ENCODE data around the gene SNTN.

Gene SNTN

DNA sequence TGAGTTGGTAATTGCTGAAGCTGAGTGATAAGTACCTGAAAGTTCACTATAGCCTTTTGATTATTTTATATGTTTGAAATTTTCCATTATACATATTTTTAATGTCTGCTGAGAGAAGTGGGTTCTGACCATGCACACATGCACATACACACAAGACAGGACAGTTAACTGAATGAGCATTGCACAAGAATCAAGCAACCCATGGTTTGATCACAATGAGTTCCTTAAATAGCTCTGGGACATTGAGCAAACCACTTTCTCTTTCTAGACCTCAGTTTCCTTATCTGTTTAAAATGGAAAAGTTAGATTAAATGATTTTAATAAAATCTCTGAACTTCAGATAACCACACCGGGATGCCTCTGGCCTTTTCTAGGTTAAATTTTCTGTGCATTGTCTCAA, 26.7 kb downstream of the SNTN start:
- Histone ChIP-seq H3K27me3 (ENCODE audit: control insufficient read depth, insufficient read depth, low read length) (no peaks in the 10 kb centered on the region), H3K9ac (ENCODE audit: low read depth, low read length) (no peak overlapping the region), H3K36me3 (ENCODE audit: control insufficient read depth, insufficient read depth, low read length) (no peaks in the 10 kb centered on the region), H3K9me3 (ENCODE audit: control insufficient read depth, insufficient read depth, low read length) (no peaks in the 10 kb centered on the region), H3K4me3 (ENCODE audit: low read depth, low read length) (no peak overlapping the region), H3K4me1 (ENCODE audit: control insufficient read depth, insufficient read depth, low read length) (no peaks in the 10 kb centered on the region)

DNA sequence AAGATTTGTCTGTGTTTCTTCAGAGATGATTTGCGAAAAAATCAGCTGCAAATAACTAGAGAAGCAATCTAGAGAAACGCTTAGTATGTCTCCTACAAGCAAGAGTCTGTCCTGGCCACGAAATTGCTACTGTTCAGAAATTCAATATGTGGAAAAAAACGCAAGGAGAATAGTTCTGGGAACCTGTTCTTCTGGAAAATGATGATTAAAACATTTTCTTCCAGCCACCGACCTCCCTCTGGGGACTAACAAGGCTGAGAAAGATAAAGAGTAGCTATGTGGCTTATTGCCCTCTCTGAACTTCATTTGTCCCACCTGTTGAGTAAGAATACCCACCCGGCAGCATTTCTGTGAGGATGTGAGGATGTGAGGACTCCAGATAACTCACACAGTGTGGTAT, 31.6 kb downstream of the SNTN start:
- no peak overlapping the region for H3K4me3 ChIP-seq (ENCODE audit: low read depth, low read length)
- no peak overlapping the region for H3K9ac ChIP-seq (ENCODE audit: low read depth, low read length)
- H3K27me3 ChIP-seq (ENCODE audit: control insufficient read depth, insufficient read depth, low read length) = no peaks in the 10 kb centered on the region
- no peaks in the 10 kb centered on the region for H3K4me1 ChIP-seq (ENCODE audit: control insufficient read depth, insufficient read depth, low read length)
- no peaks in the 10 kb centered on the region for H3K36me3 ChIP-seq (ENCODE audit: control insufficient read depth, insufficient read depth, low read length)
- H3K9me3 ChIP-seq (ENCODE audit: control insufficient read depth, insufficient read depth, low read length) = no peaks in the 10 kb centered on the region

DNA sequence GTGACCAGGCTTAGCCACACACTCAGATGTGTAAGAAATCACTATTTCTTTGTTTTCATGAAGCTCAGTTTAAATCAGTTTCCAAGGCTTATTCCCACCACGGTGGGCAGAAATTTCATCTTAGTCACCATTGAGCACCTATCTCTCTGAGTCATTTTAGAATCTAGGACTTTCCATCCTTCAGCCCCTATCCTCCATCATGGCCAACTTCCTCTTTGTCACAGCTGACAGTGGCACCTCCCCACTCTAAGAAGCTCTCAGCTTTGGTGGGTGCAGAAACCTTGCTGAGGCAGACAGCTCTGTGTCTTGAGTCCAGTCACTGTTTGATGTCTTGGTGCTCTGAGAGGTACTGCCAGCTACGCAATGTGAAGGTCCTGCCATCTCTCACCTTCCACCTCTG, 32.9 kb downstream of the SNTN start:
- no peaks in the 10 kb centered on the region for H3K27me3 ChIP-seq (ENCODE audit: control insufficient read depth, insufficient read depth, low read length)
- H3K9ac ChIP-seq (ENCODE audit: low read depth, low read length) = no peak overlapping the region
- H3K4me3 ChIP-seq (ENCODE audit: low read depth, low read length) = no peak overlapping the region

DNA sequence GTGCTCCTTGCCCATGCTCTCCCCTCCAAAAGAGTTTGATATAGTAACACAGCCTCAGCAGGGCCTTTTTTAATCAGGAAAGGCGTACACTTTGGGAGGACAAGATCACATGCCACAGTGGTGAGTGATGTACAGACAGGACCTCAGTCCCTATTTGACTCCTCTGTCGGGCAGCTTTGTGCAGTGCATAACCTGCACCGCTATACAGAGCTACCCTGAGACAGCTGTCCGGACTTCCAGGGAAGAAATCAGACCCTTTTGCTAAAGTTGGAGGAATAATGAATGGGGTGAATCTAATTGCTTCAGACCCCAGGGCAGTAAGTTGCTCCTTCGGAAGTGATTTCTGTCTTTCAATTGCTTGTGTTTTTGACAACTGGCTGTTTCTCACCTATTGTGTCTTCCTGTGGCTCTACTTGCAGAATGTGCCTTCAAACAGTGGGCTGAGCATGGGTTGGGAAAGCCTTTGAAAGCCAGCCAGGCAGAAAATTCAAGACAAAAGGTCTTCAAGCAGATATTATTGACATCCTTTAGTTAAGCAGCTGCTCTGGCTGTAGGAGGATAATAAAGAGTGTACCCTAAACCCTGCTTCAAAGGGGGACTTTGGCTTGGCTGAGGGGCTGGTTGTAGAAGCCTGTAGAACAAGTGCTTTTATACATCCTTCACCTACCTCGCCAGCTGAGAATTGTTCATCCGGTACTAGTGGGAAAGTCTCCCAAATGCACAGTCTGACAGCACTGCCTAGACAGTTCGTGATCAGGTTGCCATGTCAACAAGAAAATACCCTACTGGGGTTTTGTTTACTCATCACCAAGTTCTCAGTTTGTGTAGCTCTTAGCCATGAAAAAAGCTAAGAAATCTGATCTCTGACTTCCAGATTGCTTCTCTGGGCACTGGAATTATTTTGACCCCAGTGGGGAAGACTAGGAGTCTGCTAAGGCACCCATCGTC, 35.1 kb downstream of the SNTN start:
- no peaks in the 10 kb centered on the region for H3K4me1 ChIP-seq (ENCODE audit: control insufficient read depth, insufficient read depth, low read length)
- H3K27me3 ChIP-seq (ENCODE audit: control insufficient read depth, insufficient read depth, low read length) = no peaks in the 10 kb centered on the region
- H3K36me3 ChIP-seq (ENCODE audit: control insufficient read depth, insufficient read depth, low read length) = no peaks in the 10 kb centered on the region
- H3K4me3 ChIP-seq (ENCODE audit: low read depth, low read length) = no peak overlapping the region
- no peak overlapping the region for H3K9ac ChIP-seq (ENCODE audit: low read depth, low read length)
- H3K9me3 ChIP-seq (ENCODE audit: control insufficient read depth, insufficient read depth, low read length) = no peaks in the 10 kb centered on the region

More for the DNA sequence above, 32.9 kb downstream of the SNTN start:
- no peaks in the 10 kb centered on the region for H3K4me1 ChIP-seq (ENCODE audit: control insufficient read depth, insufficient read depth, low read length)
- no peaks in the 10 kb centered on the region for H3K36me3 ChIP-seq (ENCODE audit: control insufficient read depth, insufficient read depth, low read length)
- no peaks in the 10 kb centered on the region for H3K9me3 ChIP-seq (ENCODE audit: control insufficient read depth, insufficient read depth, low read length)

DNA sequence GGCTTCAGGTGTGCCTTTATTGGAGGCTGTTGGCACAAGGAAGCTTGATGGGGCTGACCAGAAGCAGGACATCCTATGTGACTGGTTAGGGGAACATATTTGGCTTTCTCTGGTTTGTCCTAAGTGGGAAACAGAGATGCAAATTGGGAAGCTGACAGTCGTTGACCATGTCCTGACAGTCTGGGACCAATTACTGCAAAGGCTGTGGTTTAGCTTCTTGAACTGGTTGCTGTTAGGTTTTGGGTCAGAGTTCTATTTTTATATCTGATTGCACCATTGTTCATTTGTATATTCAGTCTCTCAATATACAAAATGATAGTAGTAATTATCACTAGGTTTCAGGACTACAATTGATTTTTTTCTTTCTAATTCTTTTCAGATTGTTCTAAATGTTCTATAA, 36.8 kb downstream of the SNTN start:
- H3K36me3 ChIP-seq (ENCODE audit: control insufficient read depth, insufficient read depth, low read length) = no peaks in the 10 kb centered on the region
- H3K9ac ChIP-seq (ENCODE audit: low read depth, low read length) = no peak overlapping the region
- H3K4me3 ChIP-seq (ENCODE audit: low read depth, low read length) = no peak overlapping the region
- peaks cover 4% of the 10 kb centered on the region for H3K9me3 ChIP-seq (ENCODE audit: control insufficient read depth, insufficient read depth, low read length)
- H3K27me3 ChIP-seq (ENCODE audit: control insufficient read depth, insufficient read depth, low read length) = no peaks in the 10 kb centered on the region
- no peaks in the 10 kb centered on the region for H3K4me1 ChIP-seq (ENCODE audit: control insufficient read depth, insufficient read depth, low read length)

DNA sequence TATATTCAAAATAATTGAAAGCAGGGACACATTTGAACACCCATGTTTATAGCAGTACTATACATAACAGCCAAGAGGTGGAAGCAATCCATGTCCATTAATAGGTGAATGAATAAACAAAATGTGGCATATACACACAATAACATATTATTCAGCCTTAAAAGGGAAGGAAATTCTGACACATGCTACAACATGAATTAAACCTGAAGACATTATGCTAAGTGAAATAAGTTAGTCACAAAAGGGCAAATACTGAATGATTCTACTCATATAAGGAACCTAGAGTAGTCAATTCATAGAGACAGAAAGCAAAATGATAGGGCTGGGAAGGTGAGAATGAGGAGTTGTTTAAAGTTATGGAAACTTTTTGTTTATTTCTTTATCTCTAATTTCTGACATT, 40.9 kb downstream of the SNTN start:
- no peaks in the 10 kb centered on the region for H3K36me3 ChIP-seq (ENCODE audit: control insufficient read depth, insufficient read depth, low read length)
- H3K4me3 ChIP-seq (ENCODE audit: low read depth, low read length) = no peak overlapping the region
- H3K4me1 ChIP-seq (ENCODE audit: control insufficient read depth, insufficient read depth, low read length) = no peaks in the 10 kb centered on the region
- no peaks in the 10 kb centered on the region for H3K27me3 ChIP-seq (ENCODE audit: control insufficient read depth, insufficient read depth, low read length)
- no peak overlapping the region for H3K9ac ChIP-seq (ENCODE audit: low read depth, low read length)
- H3K9me3 ChIP-seq (ENCODE audit: control insufficient read depth, insufficient read depth, low read length) = peaks cover 4% of the 10 kb centered on the region

DNA sequence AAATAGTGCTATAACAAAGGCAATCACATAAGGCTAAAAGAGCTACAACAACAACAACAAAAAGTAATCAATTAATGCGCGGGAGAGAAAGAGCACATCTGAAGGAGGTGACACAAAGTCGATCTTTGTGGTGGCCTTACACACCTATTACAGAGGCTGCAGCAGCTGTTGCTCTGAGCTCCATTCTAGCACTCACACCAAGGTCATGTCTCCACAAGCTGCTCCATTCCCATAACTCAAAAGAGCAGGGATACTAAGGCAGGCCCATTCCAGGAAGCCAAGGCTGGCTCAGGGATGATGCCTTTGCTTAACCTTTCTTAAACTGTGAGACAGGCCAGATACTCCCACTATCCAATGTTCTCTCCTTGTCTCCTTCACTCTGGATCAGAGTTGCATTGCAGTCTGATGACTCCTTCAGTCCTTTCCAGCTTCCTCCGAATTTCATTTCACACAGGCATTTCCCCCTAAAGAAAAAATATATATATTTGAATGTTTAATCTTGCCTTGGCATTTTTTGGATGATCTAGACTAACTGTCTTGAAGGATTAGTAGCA, 52.7 kb downstream of the SNTN start:
- Histone ChIP-seq H3K9ac (ENCODE audit: low read depth, low read length) (no peak overlapping the region), H3K4me1 (ENCODE audit: control insufficient read depth, insufficient read depth, low read length) (no peaks in the 10 kb centered on the region), H3K4me3 (ENCODE audit: low read depth, low read length) (no peak overlapping the region), H3K27me3 (ENCODE audit: control insufficient read depth, insufficient read depth, low read length) (no peaks in the 10 kb centered on the region), H3K36me3 (ENCODE audit: control insufficient read depth, insufficient read depth, low read length) (no peaks in the 10 kb centered on the region), H3K9me3 (ENCODE audit: control insufficient read depth, insufficient read depth, low read length) (no peaks in the 10 kb centered on the region)

DNA sequence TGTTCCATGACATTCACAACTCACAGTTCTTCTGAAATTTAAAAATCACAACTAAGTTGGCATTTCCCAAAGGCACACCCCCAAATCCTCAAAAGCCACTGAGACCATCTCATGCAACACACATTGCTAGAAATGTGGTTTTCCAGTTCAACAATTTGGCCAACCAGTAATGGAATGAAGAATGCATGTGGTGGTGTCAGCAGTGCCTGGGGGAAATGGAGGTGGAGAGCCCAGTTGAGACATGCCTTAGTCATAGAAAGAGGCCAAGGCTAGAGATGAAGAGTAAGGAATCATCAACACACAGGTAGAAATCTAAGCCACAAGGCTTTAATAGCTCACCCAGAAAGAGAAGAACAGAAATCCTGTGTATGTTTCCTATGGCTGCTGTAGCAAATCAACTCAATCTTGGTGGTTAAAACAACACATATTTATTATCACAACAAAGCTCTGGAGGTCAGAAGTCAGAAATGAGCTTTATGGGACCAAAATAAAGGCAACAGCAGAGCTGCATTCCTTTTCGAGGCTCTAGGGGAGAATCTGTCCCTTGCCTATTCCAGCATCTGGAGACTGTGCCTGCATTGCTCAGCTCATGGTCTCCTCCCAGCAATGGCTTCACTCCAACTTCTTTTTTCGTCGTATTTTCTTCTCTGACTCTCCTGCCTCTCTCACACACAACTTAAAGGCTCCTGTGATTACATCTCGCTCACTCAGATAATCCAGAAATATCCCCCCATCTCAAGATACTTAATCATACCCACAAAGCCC, 54.0 kb downstream of the SNTN start:
- H3K36me3 ChIP-seq (ENCODE audit: control insufficient read depth, insufficient read depth, low read length) = no peaks in the 10 kb centered on the region
- H3K9me3 ChIP-seq (ENCODE audit: control insufficient read depth, insufficient read depth, low read length) = no peaks in the 10 kb centered on the region
- H3K4me3 ChIP-seq (ENCODE audit: low read depth, low read length) = no peak overlapping the region
- H3K9ac ChIP-seq (ENCODE audit: low read depth, low read length) = no peak overlapping the region
- H3K4me1 ChIP-seq (ENCODE audit: control insufficient read depth, insufficient read depth, low read length) = no peaks in the 10 kb centered on the region
- H3K27me3 ChIP-seq (ENCODE audit: control insufficient read depth, insufficient read depth, low read length) = no peaks in the 10 kb centered on the region

DNA sequence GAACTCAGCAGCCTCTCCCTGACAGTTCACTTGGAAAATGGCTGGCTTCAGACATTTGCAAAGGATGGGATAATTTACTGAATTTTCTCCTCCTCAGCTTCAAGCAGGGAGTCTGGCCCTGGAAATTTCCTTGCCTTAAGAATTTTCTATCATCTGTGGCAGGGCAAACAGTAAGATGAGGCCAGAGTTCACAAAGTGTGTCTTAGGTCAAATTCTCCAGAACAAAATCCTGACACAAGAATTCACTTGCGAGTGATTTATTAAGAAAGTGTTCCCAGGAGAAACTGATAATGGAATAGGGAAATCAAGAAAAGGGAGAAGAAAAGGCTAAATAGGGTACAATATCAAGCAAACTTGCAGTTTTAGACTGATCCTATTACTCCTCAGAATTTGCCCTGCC, 55.3 kb downstream of the SNTN start:
- no peak overlapping the region for H3K9ac ChIP-seq (ENCODE audit: low read depth, low read length)
- H3K9me3 ChIP-seq (ENCODE audit: control insufficient read depth, insufficient read depth, low read length) = no peaks in the 10 kb centered on the region
- no peaks in the 10 kb centered on the region for H3K4me1 ChIP-seq (ENCODE audit: control insufficient read depth, insufficient read depth, low read length)
- H3K36me3 ChIP-seq (ENCODE audit: control insufficient read depth, insufficient read depth, low read length) = no peaks in the 10 kb centered on the region
- H3K27me3 ChIP-seq (ENCODE audit: control insufficient read depth, insufficient read depth, low read length) = no peaks in the 10 kb centered on the region
- no peak overlapping the region for H3K4me3 ChIP-seq (ENCODE audit: low read depth, low read length)

DNA sequence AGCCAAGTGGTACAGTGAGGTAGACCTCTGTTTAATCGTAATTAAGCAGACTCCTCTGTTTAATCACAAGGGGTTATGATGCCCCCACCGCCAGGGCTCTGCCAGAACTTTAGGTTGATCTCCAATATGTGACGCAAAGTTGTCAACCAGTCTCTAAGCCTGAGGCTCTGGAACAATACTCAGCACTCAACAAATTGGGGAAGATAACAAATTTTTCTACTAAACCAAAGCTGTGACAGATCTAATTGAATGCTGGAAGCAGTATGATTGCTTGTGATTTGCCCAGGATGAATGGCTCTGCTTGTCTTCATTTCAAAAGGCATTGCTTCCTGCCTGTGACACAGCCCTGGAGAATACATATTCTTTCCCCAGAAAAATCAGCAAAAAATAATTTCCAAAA, 57.1 kb downstream of the SNTN start:
- H3K36me3 ChIP-seq (ENCODE audit: control insufficient read depth, insufficient read depth, low read length) = no peaks in the 10 kb centered on the region
- no peak overlapping the region for H3K4me3 ChIP-seq (ENCODE audit: low read depth, low read length)
- no peaks in the 10 kb centered on the region for H3K9me3 ChIP-seq (ENCODE audit: control insufficient read depth, insufficient read depth, low read length)
- H3K9ac ChIP-seq (ENCODE audit: low read depth, low read length) = no peak overlapping the region
- H3K4me1 ChIP-seq (ENCODE audit: control insufficient read depth, insufficient read depth, low read length) = no peaks in the 10 kb centered on the region
- no peaks in the 10 kb centered on the region for H3K27me3 ChIP-seq (ENCODE audit: control insufficient read depth, insufficient read depth, low read length)
